ENCODE measurements around the gene SPATA3.

DNA sequence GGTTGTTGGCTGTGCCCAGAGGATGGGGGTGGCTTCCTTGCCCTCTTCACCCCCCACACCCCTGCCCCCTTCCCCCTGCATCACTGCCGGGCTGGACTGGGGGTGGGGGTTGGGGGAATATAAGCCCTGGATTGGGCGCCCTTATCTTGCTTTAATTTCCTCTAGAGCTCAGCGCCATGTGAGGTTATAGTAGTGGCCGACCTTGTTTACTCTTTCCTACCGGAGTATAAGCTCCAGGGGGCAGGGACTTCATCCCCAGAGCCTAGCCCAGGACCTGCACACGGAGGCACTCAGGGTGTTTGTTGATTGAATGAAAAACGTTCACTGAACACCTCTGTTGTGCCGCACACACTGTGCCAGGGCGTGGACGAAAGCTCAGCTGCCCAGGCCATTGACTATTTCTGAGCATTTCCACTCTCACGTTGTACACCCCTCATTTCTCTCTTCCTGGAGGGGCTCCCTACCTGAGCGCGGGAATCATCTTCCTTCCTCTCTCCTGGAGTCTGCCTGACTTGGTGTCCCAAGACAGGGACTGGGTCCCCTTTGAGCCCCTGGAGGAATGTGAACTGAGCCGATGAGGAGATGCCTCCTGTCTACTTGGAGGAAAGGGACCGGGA, 9.3 kb upstream of the SPATA3 start:
- TF ChIP-seq, protein P1, sequence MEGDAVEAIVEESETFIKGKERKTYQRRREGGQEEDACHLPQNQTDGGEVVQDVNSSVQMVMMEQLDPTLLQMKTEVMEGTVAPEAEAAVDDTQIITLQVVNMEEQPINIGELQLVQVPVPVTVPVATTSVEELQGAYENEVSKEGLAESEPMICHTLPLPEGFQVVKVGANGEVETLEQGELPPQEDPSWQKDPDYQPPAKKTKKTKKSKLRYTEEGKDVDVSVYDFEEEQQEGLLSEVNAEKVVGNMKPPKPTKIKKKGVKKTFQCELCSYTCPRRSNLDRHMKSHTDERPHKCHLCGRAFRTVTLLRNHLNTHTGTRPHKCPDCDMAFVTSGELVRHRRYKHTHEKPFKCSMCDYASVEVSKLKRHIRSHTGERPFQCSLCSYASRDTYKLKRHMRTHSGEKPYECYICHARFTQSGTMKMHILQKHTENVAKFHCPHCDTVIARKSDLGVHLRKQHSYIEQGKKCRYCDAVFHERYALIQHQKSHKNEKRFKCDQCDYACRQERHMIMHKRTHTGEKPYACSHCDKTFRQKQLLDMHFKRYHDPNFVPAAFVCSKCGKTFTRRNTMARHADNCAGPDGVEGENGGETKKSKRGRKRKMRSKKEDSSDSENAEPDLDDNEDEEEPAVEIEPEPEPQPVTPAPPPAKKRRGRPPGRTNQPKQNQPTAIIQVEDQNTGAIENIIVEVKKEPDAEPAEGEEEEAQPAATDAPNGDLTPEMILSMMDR (conservative IDR thresholded peaks at IDR 0.05; ENCODE audit: low read depth, low read length) = no peak
- TF ChIP-seq EZH2phosphoT487 (IDR thresholded peaks at IDR 0.05; ENCODE audit: borderline replicate concordance, low read length) = no peak

Measured in PC-3 (cell line).